Endodermal cell (in vitro differentiated cells): ENCODE results near the gene GRPEL2. TPM values are rescaled to one million over a fixed set of nuclear protein-coding genes. Genes with fewer than 3 reads are reported as not detected.
A peak's percentile ranks its signal among the peaks of the same experiment; 100 is the strongest.

Experiments
- DNase-seq: peaks from one replicate; pipeline ENCODE4 v3.0.0-alpha.2; 2017
- H3K27ac ChIP-seq: 2 replicates; pipeline ENCODE4 v1.5.1; 2013; ENCODE audit warnings: mild to moderate bottlenecking, low read depth, low read length, moderate library complexity
- H3K27me3 ChIP-seq: 2 replicates; pipeline ENCODE4 v1.6.1; 2013; ENCODE audit warnings: mild to moderate bottlenecking, low read length, moderate library complexity; ENCODE audit not compliant: insufficient read depth, control insufficient read depth, poor library complexity, severe bottlenecking
- H3K36me3 ChIP-seq: 2 replicates; pipeline ENCODE4 v1.7.0; 2013; ENCODE audit warnings: mild to moderate bottlenecking, low read length, moderate library complexity; ENCODE audit not compliant: control insufficient read depth, insufficient read depth
- H3K4me1 ChIP-seq: one replicate; pipeline ENCODE4 v1.7.0; 2013; ENCODE audit warnings: low read length; ENCODE audit not compliant: control insufficient read depth, insufficient read depth
- H3K4me3 ChIP-seq: 2 replicates; pipeline ENCODE4 v1.5.1; 2013; ENCODE audit warnings: mild to moderate bottlenecking, low read length, moderate library complexity
- H3K9ac ChIP-seq: 2 replicates; pipeline ENCODE4 v1.6.1; 2013; ENCODE audit warnings: mild to moderate bottlenecking, low read length, moderate library complexity; ENCODE audit not compliant: poor library complexity, severe bottlenecking; ENCODE audit errors: extremely low read depth
- H3K9me3 ChIP-seq: 2 replicates; pipeline ENCODE4 v1.6.1; 2013; ENCODE audit warnings: mild to moderate bottlenecking, low read length, moderate library complexity; ENCODE audit not compliant: control insufficient read depth
- H3K27ac Mint-ChIP-seq: 2 replicates; pipeline ENCODE4 v1.8.0; 2020; ENCODE audit warnings: mixed read lengths
- H3K27me3 Mint-ChIP-seq: 2 replicates; pipeline ENCODE4 v1.8.0; 2021; ENCODE audit warnings: mild to moderate bottlenecking, mixed read lengths; ENCODE audit not compliant: insufficient read depth
- H3K36me3 Mint-ChIP-seq: 2 replicates; pipeline ENCODE4 v1.8.0; 2020; ENCODE audit warnings: low read depth, mixed read lengths
- H3K4me1 Mint-ChIP-seq: 2 replicates; pipeline ENCODE4 v1.8.0; 2020; ENCODE audit warnings: mixed read lengths
- H3K4me3 Mint-ChIP-seq: 2 replicates; pipeline ENCODE4 v1.8.0; 2020; ENCODE audit warnings: mild to moderate bottlenecking, moderate library complexity, mixed read lengths
- H3K9me3 Mint-ChIP-seq: 2 replicates; pipeline ENCODE4 v1.8.0; 2020; ENCODE audit warnings: mild to moderate bottlenecking, mixed read lengths
- WGBS, 2 experiments: methylation state at CpG; one replicate each; pipeline versions ENCODE4 v1.1.5 to v1.1.7; 2013; ENCODE audit warnings: missing lambda C conversion rate in 2 of 2, mixed read lengths in 1 of 2; ENCODE audit not compliant: insufficient coverage in 1 of 2, insufficient read length in 1 of 2; 5-methylcytosine and 5-hydroxymethylcytosine counted together
- total RNA-seq, 2 donors: library from RNA; stranded (reverse); fragmentation: NEBNext Ultra II Directional in 1 of 2; extraction: Animal tissue kit (Norgen Biotek cat#: 25700) in 1 of 2; gene quantifications; 2 replicates in 1 of 2; 3 replicates in 1 of 2; pipeline ENCODE4 v1.2.1, GENCODE V29; 2021
- TF ChIP-seq, protein P1 (sequence below): fragments of 200-600 bp; sonication (generic); conservative IDR thresholded peaks from 2 replicates; pipeline ENCODE4 v1.5.0; 2021; ENCODE audit warnings: antibody characterized with exemption, mild to moderate bottlenecking

Gene GRPEL2
- total RNA-seq, 2 donors from 2014 or later: 26.2 to 31.6 TPM

- no peaks in the 10 kb centered on the region for H3K27me3 Mint-ChIP-seq
- TF ChIP-seq, protein P1, sequence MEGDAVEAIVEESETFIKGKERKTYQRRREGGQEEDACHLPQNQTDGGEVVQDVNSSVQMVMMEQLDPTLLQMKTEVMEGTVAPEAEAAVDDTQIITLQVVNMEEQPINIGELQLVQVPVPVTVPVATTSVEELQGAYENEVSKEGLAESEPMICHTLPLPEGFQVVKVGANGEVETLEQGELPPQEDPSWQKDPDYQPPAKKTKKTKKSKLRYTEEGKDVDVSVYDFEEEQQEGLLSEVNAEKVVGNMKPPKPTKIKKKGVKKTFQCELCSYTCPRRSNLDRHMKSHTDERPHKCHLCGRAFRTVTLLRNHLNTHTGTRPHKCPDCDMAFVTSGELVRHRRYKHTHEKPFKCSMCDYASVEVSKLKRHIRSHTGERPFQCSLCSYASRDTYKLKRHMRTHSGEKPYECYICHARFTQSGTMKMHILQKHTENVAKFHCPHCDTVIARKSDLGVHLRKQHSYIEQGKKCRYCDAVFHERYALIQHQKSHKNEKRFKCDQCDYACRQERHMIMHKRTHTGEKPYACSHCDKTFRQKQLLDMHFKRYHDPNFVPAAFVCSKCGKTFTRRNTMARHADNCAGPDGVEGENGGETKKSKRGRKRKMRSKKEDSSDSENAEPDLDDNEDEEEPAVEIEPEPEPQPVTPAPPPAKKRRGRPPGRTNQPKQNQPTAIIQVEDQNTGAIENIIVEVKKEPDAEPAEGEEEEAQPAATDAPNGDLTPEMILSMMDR: no peak
- peaks cover 6% of the 10 kb centered on the region for H3K4me1 ChIP-seq
- 91 to 100% methylated on average over 3 of the region's 3 CpGs for WGBS, 2 experiments
- no peak overlapping the region for H3K4me3 Mint-ChIP-seq
- H3K27ac ChIP-seq: no peak overlapping the region
- no peak overlapping the region for H3K4me3 ChIP-seq
- no peaks in the 10 kb centered on the region for H3K36me3 Mint-ChIP-seq
- H3K27ac Mint-ChIP-seq: no peak overlapping the region
- H3K9me3 Mint-ChIP-seq: no peaks in the 10 kb centered on the region
- no peaks in the 10 kb centered on the region for H3K27me3 ChIP-seq
- H3K4me1 Mint-ChIP-seq: peaks cover 13% of the 10 kb centered on the region
- H3K9me3 ChIP-seq: no peaks in the 10 kb centered on the region
- DNase-seq: no peak
- no peaks in the 10 kb centered on the region for H3K36me3 ChIP-seq
- no peak overlapping the region for H3K9ac ChIP-seq
Observed at GRCh38 chr5:149319174-149319573, 26.1 kb upstream of the GRPEL2 start.

- WGBS, 2 experiments: 57 to 63% methylated on average over 4 of the region's 4 CpGs
- Mint-ChIP-seq H3K4me1 (peaks cover 13% of the 10 kb centered on the region), H3K4me3 (no peak overlapping the region), H3K27ac (peak overlapping the region; percentile 92), H3K9me3 (no peaks in the 10 kb centered on the region), H3K36me3 (no peaks in the 10 kb centered on the region), H3K27me3 (peaks cover 2% of the 10 kb centered on the region)
- TF ChIP-seq, protein P1: no peak
- Histone ChIP-seq H3K36me3 (no peaks in the 10 kb centered on the region), H3K4me3 (no peak overlapping the region), H3K9me3 (no peaks in the 10 kb centered on the region), H3K4me1 (peaks cover 6% of the 10 kb centered on the region), H3K27ac (no peak overlapping the region), H3K9ac (no peak overlapping the region), H3K27me3 (no peaks in the 10 kb centered on the region)
- DNase-seq: peak; percentile 86
Observed at GRCh38 chr5:149320791-149321330, 24.4 kb upstream of the GRPEL2 start.

DNA sequence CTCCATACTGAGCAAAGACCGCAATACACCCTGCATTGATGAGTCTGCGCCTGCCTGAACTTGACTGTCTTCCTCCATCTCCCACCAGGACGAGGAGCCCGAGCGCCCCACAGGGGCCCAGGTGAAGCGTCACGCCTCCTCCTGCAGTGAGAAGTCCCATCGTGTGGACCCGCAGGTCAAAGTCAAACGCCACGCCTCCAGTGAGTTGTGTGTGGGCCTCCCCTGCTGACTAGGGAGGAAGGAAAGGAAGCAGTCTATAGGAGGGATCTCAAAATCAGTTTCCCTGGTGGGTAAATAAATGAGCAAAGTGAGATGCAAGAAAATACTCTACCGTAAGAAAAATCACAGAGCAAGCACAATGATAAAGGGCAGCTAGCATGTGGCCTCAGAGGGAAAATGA, 22.8 kb upstream of the GRPEL2 start:
- Histone ChIP-seq H3K9ac (no peak overlapping the region), H3K4me3 (no peak overlapping the region), H3K36me3 (no peaks in the 10 kb centered on the region), H3K9me3 (no peaks in the 10 kb centered on the region), H3K4me1 (peaks cover 6% of the 10 kb centered on the region), H3K27ac (no peak overlapping the region), H3K27me3 (no peaks in the 10 kb centered on the region)
- H3K27me3 Mint-ChIP-seq: peaks cover 2% of the 10 kb centered on the region
- peak; percentile 70 for DNase-seq
- H3K4me1 Mint-ChIP-seq: peaks cover 13% of the 10 kb centered on the region
- no peak overlapping the region for H3K27ac Mint-ChIP-seq
- H3K36me3 Mint-ChIP-seq: no peaks in the 10 kb centered on the region
- TF ChIP-seq, protein P1: peak; percentile 12
- H3K4me3 Mint-ChIP-seq: no peak overlapping the region
- no peaks in the 10 kb centered on the region for H3K9me3 Mint-ChIP-seq
- WGBS, 2 experiments: 79% methylated on average over 9 to 12 of the region's 12 CpGs
